ENCODE measurements around the gene C6orf15. TPM values are rescaled to one million over a fixed set of nuclear protein-coding genes. Genes with fewer than 3 reads are reported as not detected.

The C6orf15 gene
- total RNA-seq, 1 experiment from 2014 or later: not detected

GRCh38 chr6:31158863-31159855 is 46.8 kb upstream of the C6orf15 start:
- RAD21 ChIA-PET (ENCODE audit: low non-redundant PET in 1 of 2, low total read pairs in 2 of 2, uncharacterized antibody in 2 of 2, unreplicated experiment in 2 of 2): no interaction called here
- H3K79me2 ChIP-seq (ENCODE audit: insufficient read depth, low read length): peaks cover 9% of the 10 kb centered on the region
- CTCF ChIA-PET: interaction anchor here (1.3 kb wide), 1 partner anchor 208 kb away, joined by 7 read pairs; no protein-coding TSS in a partner anchor
- ATAC-seq (no peak), DNase-seq (ENCODE audit: low read depth, low spot score) (no peak)
- POLR2A ChIA-PET: interaction anchor here (1.3 kb wide), 1 partner anchor 44 kb away, joined by 3 read pairs; no protein-coding TSS in a partner anchor
- H3K4me2 ChIP-seq (ENCODE audit: low read length): peak overlapping the region; percentile 95
- H4K20me1 ChIP-seq (ENCODE audit: insufficient read depth): no peaks in the 10 kb centered on the region
- intact Hi-C loops (cut with micrococcal nuclease): no loop called here
- TF ChIP-seq SP1 (IDR thresholded peaks at IDR 0.05; ENCODE audit: low read depth) (no peak), ZBTB33 (IDR thresholded peaks at IDR 0.05; ENCODE audit: extremely low read depth, insufficient replicate concordance, low read length) (no peak), EZH2 (IDR thresholded peaks at IDR 0.05) (no peak), REST (IDR thresholded peaks at IDR 0.05; ENCODE audit: low read depth) (no peak), SIN3A (IDR thresholded peaks at IDR 0.05; ENCODE audit: low read depth) (no peak), YY1 (IDR thresholded peaks at IDR 0.05; ENCODE audit: extremely low read depth, insufficient replicate concordance, low read depth, low read length) (no peak), ZFX (IDR thresholded peaks at IDR 0.05) (no peak), MAX (IDR thresholded peaks at IDR 0.05) (no peak), SRF (IDR thresholded peaks at IDR 0.05; ENCODE audit: low read depth) (no peak)
- no peaks in the 10 kb centered on the region for H3K9me2 ChIP-seq (ENCODE audit: insufficient read depth)
- H3K36me3 ChIP-seq (ENCODE audit: control insufficient read depth in 1 of 2, insufficient read depth in 2 of 2, low read length in 2 of 2): peaks cover 12% of the 10 kb centered on the region in 2 experiments
- TSS peak; percentile 66 for BruUV-seq (replicated peaks)
- H3K4me3 ChIP-seq (replicated peaks in 1 of 2; ENCODE audit: low read depth in 1 of 2, low read length in 2 of 2): peak overlapping the region; percentile 88 to 95
- H2AFZ ChIP-seq (ENCODE audit: low read depth, low read length, poor library complexity, severe bottlenecking): peak overlapping the region; percentile 90
- no peaks in the 10 kb centered on the region for H3K9me3 ChIP-seq (ENCODE audit: control insufficient read depth in 1 of 2, insufficient read depth in 1 of 2, low read depth in 1 of 2, low read length in 2 of 2)
- H3K27me3 ChIP-seq (ENCODE audit: insufficient read depth, low read length): no peaks in the 10 kb centered on the region
- peaks cover 18 to 28% of the 10 kb centered on the region in 2 experiments for H3K4me1 ChIP-seq (ENCODE audit: control insufficient read depth in 1 of 2, insufficient read depth in 2 of 2, low read length in 2 of 2)
- peak overlapping the region; percentile 75 for H3K9ac ChIP-seq (ENCODE audit: low read length)
- peak overlapping the region; percentile 6 for H3K27ac ChIP-seq (ENCODE audit: low read depth, low read length)
